Activated naive CD4-positive, alpha-beta T cell (primary cell): ENCODE data around the gene KCND3.

Experiments
- DNase-seq, 4 experiments: peaks; one replicate each; lab custom pipeline; 2025; lab: John Stamatoyannopoulos, UW

The KCND3 gene

DNA sequence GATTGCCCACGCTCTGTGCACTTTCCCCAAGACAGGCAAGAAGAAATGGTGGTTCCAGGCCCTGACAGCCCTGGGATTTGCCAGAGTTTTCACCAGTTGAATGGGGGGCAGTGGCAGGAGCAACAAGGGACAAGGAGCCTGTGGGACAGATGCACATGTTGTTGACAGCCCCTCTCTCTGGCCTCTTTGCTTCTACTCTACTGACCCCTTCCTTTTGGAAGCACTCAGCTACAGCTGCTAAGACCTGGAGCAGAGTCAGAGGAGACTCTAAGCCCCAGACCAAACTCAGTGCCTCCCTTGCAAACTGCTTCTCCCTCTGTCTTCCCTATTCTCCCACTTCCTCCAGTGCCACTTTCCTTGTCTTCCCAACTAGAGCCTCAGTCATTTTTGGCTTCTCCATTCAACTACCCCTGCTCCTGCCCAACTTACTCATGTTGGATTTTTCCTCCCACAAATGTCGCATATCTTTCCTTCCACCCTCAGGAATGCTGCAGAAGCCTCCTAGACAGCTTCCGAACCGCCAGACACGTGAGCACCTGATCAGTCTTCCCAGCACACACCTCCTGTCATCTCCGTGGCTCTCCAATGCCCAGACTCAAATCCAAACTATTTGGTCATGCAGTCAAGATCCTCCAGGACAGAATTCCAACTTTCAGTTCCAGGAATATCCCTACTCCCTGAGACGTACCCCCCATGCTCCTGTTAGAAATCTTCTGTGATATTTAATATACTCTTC, 259.4 kb downstream of the KCND3 start:
- DNase-seq, result no peak

DNA sequence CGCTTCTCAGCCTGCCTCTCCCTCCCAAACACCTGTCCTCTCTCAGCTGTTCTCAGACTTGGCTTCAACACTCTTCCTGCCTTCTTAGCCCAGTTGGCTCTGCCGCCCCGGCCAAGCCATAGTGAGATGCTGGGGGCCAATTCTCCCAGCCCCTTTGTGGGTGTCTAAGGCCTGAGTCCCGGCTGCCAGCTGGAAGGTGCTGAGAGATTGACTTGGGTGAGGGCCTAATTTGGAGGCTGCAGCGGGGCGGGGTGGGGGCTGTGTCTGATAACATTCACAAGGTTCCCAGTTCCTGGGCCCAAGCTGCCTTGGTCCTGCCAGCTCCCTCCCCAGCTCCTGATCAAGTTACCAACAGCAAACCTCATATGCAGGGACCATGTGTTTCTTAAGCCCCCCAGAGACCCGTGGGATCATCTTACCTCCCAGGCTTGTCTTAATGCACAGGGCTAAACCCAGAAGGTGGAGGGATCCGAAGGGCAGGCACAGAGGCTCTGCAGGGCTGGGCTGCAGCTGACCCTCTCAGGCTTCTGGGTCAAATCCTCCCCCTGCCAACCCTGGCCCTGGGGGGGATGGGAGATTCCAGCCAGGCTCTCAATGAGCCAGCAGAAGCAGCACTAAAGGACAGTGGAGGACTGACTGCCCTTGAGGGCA, 260.1 kb downstream of the KCND3 start:
- no peak for DNase-seq

DNA sequence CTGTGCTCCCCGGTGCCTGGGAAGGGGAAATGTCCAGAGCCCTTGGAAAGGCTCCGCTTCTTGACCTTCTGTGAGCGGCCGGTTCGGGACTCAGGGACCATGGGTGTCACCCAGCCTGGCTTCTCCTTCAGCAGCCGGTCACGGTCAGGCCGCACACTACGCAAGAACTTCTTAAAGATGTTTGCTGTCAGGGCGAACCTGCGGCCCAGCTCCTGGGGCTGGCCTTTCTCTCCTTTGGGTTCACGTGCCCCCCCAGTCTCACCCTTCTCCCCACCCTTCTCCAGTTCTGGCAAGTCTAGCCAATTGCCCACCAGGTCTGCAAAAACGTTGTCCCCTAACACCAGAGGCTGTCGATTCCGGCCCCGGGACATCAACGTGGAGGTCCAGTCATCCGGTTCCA, 262.4 kb downstream of the KCND3 start:
- no peak for DNase-seq

DNA sequence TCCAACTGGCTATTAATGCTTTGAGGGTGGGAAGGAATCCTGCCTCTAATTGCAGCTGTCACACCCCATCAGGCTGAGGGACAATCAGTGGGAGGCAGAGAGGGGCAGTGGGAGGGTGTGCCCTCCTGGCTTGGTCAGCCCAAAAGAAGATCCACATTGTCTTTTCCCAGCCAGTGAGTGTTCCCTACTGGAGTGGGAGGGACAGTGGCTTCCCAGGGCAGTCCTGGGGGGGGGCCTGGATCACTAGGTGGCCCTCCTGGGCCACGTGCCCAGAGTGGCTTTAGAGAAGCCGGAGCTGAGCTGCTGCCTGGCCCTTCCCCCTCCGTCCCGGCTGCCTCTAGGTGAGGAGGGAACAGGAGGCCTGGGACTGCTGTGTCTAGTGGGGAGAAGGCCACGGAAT, 264.3 kb downstream of the KCND3 start:
- DNase-seq, result no peak

DNA sequence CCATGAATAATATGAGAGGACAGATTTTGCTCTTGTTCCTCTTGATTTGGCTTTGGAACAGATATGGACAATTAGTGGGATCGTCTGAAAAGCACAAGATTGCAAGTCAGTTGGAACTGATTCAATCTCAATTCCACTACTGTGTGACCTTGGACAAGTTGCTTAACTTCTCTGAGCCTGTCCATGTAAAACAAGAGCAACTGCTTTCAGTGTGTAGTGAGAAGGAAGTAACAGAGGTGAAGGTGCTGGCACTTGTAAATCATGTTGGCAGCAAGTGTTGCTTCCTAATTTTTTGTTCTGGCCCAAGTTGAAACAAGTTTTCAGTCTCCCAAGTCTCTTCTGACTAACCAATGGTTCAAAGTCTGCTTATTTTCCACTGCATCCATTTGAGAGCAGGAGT, 265.6 kb downstream of the KCND3 start:
- DNase-seq, result no peak

DNA sequence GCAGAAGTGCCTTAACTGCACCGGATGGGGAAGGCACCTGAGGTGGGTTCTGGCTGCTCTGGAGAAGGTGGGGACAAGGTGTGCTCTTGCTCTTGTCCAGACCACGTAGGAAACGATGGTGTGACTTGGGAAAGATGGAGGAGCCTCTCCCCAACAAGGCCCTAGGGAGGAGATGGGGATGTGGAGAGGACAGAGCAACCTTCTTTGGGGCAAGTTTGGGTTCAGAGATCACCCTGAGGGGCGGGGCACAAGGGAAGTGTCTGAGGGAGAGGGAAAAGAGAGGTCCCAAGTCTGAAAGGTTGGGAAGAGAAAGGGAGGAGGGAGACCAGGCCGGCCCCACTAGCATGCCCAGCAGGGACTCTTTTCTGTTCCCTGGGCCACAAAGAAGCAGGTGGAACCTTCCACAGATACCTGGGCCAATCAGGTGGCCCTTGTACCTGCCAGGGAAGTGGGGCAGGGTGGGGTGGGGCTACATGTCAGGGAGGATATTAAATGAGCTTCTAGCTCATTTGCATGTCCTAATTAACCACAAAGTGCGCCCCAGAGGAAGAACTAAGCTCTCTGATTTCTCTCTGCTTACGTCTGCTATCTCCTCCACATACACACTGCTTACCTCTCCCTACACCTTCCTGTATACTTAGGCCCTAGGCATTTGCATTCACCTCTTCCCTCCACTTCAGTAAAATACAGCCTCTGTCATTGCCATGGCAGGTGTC, 266.2 kb downstream of the KCND3 start:
- DNase-seq, result no peak

DNA sequence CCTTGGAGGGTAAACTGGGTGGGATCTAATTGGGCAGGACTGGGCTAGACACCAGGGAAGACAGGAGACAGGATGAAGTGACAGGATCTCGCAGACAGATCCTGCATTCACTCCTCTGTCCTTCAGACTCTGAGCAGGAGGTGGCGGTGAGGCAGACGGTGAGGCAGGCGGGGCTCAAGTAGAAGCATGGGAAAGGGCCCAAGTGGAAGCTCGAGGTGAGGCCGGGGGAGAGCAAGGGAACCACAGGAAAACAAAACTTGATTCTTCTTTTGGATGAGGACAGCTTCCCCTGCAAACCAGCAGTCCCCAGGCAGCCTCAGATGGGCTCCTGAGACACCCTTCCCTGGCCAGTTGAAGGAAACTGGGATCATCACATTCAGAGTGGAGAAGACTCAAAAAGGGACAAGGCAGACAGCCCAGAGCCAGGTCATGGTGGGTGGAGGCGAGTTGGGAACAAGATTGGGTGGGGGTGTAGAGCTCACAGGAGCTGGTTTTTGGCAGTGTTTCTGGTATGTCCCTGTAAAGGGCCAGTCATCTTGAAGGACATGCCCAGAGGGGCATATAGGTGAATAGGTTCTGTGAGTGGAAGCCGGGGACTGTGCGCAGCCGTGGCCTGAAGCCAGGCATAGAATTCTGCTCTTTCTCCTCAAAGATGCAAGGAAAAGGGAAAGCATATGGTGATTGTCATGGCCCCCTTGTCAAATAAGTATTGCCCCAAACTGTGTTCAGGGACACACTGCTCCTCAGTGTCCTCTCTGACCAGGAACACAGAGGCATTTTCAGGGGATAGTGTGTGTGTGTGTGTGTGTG, 268.3 kb downstream of the KCND3 start:
- DNase-seq, result no peak
